NCI-H2029 treated with DMSO at 0.1 percent for 48 hours (cell line): ENCODE data around the gene PLPPR5.
"Not testable (repeated sequence)": the region's sequence is repeated elsewhere in the genome, so short reads cannot be mapped to it uniquely, and the experiment has no call there.

Experiments used
- DNase-seq: peaks from one replicate; lab custom pipeline; 2025; lab: John Stamatoyannopoulos, UW

Gene PLPPR5

GRCh38 chr1:99004861-99005442 is at the start of gene PLPPR5:
Gene PLPPR5, minus strand, starts transcription at chr1:99004861. Its CDS starts 190 bp downstream, at chr1:99004671.
- DNase-seq, result no peak

- DNase-seq, result no peak
These were observed 47.1 kb upstream of the PLPPR5 start for GRCh38 chr1:99051611-99052283.

- DNase-seq, result no peak
These were observed 45.1 kb upstream of the PLPPR5 start for GRCh38 chr1:99049745-99050144.

GRCh38 chr1:99036746-99037145 is 32.1 kb upstream of the PLPPR5 start:
- DNase-seq, result not testable (repeated sequence)

GRCh38 chr1:99018313-99018712 is 13.7 kb upstream of the PLPPR5 start:
- no peak for DNase-seq

- DNase-seq, result no peak
These were observed 13.0 kb upstream of the PLPPR5 start for GRCh38 chr1:99017655-99018054.

- DNase-seq, result no peak
These were observed 6.0 kb upstream of the PLPPR5 start for GRCh38 chr1:99010679-99011078.

GRCh38 chr1:99007366-99007765 is 2.7 kb upstream of the PLPPR5 start:
- no peak for DNase-seq

GRCh38 chr1:99005537-99005942 is 879 bp upstream of the PLPPR5 start:
- DNase-seq, result no peak

GRCh38 chr1:99004254-99004860 is 304 bp downstream of the PLPPR5 start:
- DNase-seq, result no peak

GRCh38 chr1:99003581-99004253 is 944 bp downstream of the PLPPR5 start:
- no peak for DNase-seq

- DNase-seq, result no peak
These were observed 11.8 kb downstream of the PLPPR5 start for GRCh38 chr1:98992844-98993243.

GRCh38 chr1:98991127-98992012 is 13.3 kb downstream of the PLPPR5 start:
- DNase-seq, result no peak

- no peak for DNase-seq
These were observed 15.1 kb downstream of the PLPPR5 start for GRCh38 chr1:98989556-98989907.

- DNase-seq, result no peak
These were observed 15.6 kb downstream of the PLPPR5 start for GRCh38 chr1:98988904-98989555.

GRCh38 chr1:98985687-98986086 is 19.0 kb downstream of the PLPPR5 start:
- no peak for DNase-seq

- no peak for DNase-seq
These were observed 22.6 kb downstream of the PLPPR5 start for GRCh38 chr1:98981917-98982513.

GRCh38 chr1:98979463-98979862 is 25.2 kb downstream of the PLPPR5 start:
- DNase-seq, result no peak

- DNase-seq, result no peak
These were observed 28.9 kb downstream of the PLPPR5 start for GRCh38 chr1:98975810-98976209.

- DNase-seq, result no peak
These were observed 29.5 kb downstream of the PLPPR5 start for GRCh38 chr1:98975113-98975512.
